OCI-LY3 (cell line): ENCODE data around the gene EFCAB6.

Experiments used
- EZH2phosphoT487 ChIP-seq: fragments of 200-600 bp; shearing (Covaris generic); IDR thresholded peaks from 2 replicates; pipeline ENCODE4 v1.6.1; 2018; ENCODE audit warnings: antibody characterized with exemption, mixed run types, low read depth
- TF ChIP-seq, protein P1 (sequence below): fragments of 200-600, 300-600 bp; sonication (generic); IDR thresholded peaks from 2 replicates; pipeline ENCODE4 v1.5.1; 2014; ENCODE audit warnings: antibody characterized with exemption, low read length, low read depth

DNA sequence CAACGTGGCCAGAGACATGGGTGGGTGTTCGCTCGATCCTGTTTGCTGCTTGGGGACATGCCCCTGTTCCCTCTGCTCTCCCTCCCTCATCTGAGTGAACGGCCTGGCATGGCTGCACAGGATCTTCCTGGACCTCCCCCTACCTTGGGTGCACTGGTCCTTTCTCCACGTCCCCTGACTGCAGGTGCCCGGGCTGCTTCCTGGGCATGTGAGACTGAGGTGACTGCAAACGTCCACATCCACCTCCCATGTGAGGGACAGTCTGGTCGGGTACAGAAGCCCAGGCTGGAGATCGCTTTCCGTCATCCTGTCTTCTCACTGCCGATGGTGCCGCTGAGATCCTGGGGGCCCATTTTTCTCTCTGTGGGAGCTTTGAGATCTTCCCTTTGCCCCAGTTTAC lies 38.4 kb upstream of the EFCAB6 start:
- TF ChIP-seq, protein P1, sequence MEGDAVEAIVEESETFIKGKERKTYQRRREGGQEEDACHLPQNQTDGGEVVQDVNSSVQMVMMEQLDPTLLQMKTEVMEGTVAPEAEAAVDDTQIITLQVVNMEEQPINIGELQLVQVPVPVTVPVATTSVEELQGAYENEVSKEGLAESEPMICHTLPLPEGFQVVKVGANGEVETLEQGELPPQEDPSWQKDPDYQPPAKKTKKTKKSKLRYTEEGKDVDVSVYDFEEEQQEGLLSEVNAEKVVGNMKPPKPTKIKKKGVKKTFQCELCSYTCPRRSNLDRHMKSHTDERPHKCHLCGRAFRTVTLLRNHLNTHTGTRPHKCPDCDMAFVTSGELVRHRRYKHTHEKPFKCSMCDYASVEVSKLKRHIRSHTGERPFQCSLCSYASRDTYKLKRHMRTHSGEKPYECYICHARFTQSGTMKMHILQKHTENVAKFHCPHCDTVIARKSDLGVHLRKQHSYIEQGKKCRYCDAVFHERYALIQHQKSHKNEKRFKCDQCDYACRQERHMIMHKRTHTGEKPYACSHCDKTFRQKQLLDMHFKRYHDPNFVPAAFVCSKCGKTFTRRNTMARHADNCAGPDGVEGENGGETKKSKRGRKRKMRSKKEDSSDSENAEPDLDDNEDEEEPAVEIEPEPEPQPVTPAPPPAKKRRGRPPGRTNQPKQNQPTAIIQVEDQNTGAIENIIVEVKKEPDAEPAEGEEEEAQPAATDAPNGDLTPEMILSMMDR, result no peak
- TF ChIP-seq EZH2phosphoT487, result no peak
